Thyroid gland (tissue), 4 donors: ENCODE measurements around the gene WDR89.

Source experiments
- POLR2A ChIP-seq, 2 donors: fragments of 450-650 bp; IDR thresholded peaks; one replicate each; pipeline ENCODE4 v1.6.1; 2017; ENCODE audit warnings: antibody characterized with exemption in 2 of 2, mild to moderate bottlenecking in 2 of 2, moderate library complexity in 1 of 2
- TF ChIP-seq, protein P1 (sequence below), 6 experiments: fragments of 200-600 bp in 3 of 6; fragments of 450-650 bp in 3 of 6; sonication (generic) in 3 of 6; IDR thresholded peaks; one replicate each; pipeline ENCODE4 v1.5.1; 2016 to 2019; ENCODE audit warnings: antibody characterized with exemption in 6 of 6, mild to moderate bottlenecking in 2 of 6, inconsistent platforms in 1 of 6, moderate library complexity in 1 of 6

DNA sequence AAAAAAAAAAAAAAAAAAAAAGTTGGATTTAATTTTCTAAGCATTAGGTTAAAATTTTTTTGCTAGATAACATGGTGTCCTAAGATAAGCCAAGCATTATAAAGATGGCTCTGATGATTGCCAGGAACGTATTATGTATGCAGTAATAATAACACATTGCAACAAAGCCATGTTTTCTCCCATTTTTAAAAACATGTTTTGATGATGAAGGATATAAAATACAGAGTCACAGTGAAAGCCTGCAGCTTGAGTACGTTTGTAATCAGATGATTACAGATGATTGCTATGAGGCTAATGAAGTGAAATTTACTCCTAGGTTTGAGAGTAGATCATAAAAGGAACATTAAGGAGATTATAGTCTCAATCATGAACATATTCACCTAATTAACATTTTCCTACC is 13.3 kb upstream of the WDR89 start:
- TF ChIP-seq, protein P1, sequence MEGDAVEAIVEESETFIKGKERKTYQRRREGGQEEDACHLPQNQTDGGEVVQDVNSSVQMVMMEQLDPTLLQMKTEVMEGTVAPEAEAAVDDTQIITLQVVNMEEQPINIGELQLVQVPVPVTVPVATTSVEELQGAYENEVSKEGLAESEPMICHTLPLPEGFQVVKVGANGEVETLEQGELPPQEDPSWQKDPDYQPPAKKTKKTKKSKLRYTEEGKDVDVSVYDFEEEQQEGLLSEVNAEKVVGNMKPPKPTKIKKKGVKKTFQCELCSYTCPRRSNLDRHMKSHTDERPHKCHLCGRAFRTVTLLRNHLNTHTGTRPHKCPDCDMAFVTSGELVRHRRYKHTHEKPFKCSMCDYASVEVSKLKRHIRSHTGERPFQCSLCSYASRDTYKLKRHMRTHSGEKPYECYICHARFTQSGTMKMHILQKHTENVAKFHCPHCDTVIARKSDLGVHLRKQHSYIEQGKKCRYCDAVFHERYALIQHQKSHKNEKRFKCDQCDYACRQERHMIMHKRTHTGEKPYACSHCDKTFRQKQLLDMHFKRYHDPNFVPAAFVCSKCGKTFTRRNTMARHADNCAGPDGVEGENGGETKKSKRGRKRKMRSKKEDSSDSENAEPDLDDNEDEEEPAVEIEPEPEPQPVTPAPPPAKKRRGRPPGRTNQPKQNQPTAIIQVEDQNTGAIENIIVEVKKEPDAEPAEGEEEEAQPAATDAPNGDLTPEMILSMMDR (IDR thresholded peaks at IDR 0.05), result no peak
- TF ChIP-seq POLR2A (IDR thresholded peaks at IDR 0.05), result no peak
